WTC11 (cell line): ENCODE data around the gene NOC2L. TPM values are rescaled to one million over a fixed set of nuclear protein-coding genes. Genes with fewer than 3 reads are reported as not detected.

Experiments
- ATAC-seq: fragments of 200-7000 bp; cut with Tn5 transposase; 2 replicates; pipeline ENCODE4 v1.10.0; 2021; ENCODE audit warnings: mild to moderate bottlenecking, moderate library complexity
- CTCF ChIA-PET: fragments of 300-600 bp; sonication (Branson Sonifier 250); formaldehyde crosslinking; loops from one replicate; lab custom pipeline; 2021; ENCODE audit warnings: antibody characterized with exemption; lab: Charles Lee
- POLR2A ChIA-PET: fragments of 350-600 bp; sonication (Branson Sonifier 250); formaldehyde crosslinking; loops from one replicate; lab custom pipeline; 2021; ENCODE audit warnings: antibody characterized with exemption; lab: Charles Lee
- DNase-seq: peaks from one replicate; pipeline ENCODE4 v3.0.0; 2021; ENCODE audit warnings: low spot score
- H3K27ac Mint-ChIP-seq: 2 replicates; pipeline ENCODE4 v1.8.0; 2021; ENCODE audit warnings: mixed read lengths
- H3K27me3 Mint-ChIP-seq: 2 replicates; pipeline ENCODE4 v1.8.0; 2021; ENCODE audit warnings: low read depth, mild to moderate bottlenecking, moderate library complexity, mixed read lengths
- H3K36me3 Mint-ChIP-seq: 2 replicates; pipeline ENCODE4 v1.8.0; 2021; ENCODE audit warnings: mixed read lengths
- H3K4me1 Mint-ChIP-seq: 2 replicates; pipeline ENCODE4 v1.8.0; 2022; ENCODE audit warnings: mixed read lengths
- H3K4me3 Mint-ChIP-seq: 2 replicates; pipeline ENCODE4 v1.8.0; 2021; ENCODE audit warnings: mild to moderate bottlenecking, moderate library complexity, mixed read lengths
- H3K9me3 Mint-ChIP-seq: 2 replicates; pipeline ENCODE4 v1.8.0; 2021; ENCODE audit warnings: mixed read lengths
- EMX1 ChIP-seq: fragments of 250-450 bp; sonication (Bioruptor Pico); IDR thresholded peaks from 2 replicates; pipeline ENCODE4 v1.8.0; 2021; ENCODE audit warnings: mild to moderate bottlenecking
- FOXJ3 ChIP-seq: sonication (generic); formaldehyde crosslinking; IDR thresholded peaks from 2 replicates; pipeline ENCODE4 v1.9.0; 2021; ENCODE audit warnings: missing genetic modification reagents, mild to moderate bottlenecking, borderline replicate concordance
- FOXP1 ChIP-seq: sonication (generic); formaldehyde crosslinking; IDR thresholded peaks from 2 replicates; pipeline ENCODE4 v1.8.0; 2022; ENCODE audit warnings: missing genetic modification reagents, mild to moderate bottlenecking, moderate library complexity, borderline replicate concordance
- IRF2 ChIP-seq: sonication (generic); formaldehyde crosslinking; IDR thresholded peaks from 2 replicates; pipeline ENCODE4 v1.8.0; 2022; ENCODE audit warnings: low read depth, missing genetic modification reagents, borderline replicate concordance
- JUN ChIP-seq: sonication (generic); formaldehyde crosslinking; IDR thresholded peaks from 2 replicates; pipeline ENCODE4 v1.8.0; 2023; ENCODE audit warnings: mild to moderate bottlenecking, missing genetic modification reagents
- SMAD4 ChIP-seq: sonication (generic); formaldehyde crosslinking; IDR thresholded peaks from 2 replicates; pipeline ENCODE4 v1.8.0; 2022; ENCODE audit warnings: mild to moderate bottlenecking, missing genetic modification reagents
- SOX15 ChIP-seq: fragments of 250-450 bp; sonication (Bioruptor Pico); IDR thresholded peaks from 2 replicates; pipeline ENCODE4 v1.9.0; 2021; ENCODE audit warnings: mild to moderate bottlenecking
- TEAD1 ChIP-seq: sonication (generic); formaldehyde crosslinking; IDR thresholded peaks from 2 replicates; pipeline ENCODE4 v1.8.0; 2022; ENCODE audit warnings: mild to moderate bottlenecking, missing genetic modification reagents
- TEAD4 ChIP-seq: sonication (generic); formaldehyde crosslinking; IDR thresholded peaks from 2 replicates; pipeline ENCODE4 v1.8.0; 2022; ENCODE audit warnings: mild to moderate bottlenecking, missing genetic modification reagents
- ZBTB21 ChIP-seq: sonication (generic); formaldehyde crosslinking; IDR thresholded peaks from 2 replicates; pipeline ENCODE4 v1.8.1; 2023; ENCODE audit warnings: mild to moderate bottlenecking, missing genetic modification reagents, borderline replicate concordance
- ZNF232 ChIP-seq: sonication (generic); formaldehyde crosslinking; IDR thresholded peaks from 2 replicates; pipeline ENCODE4 v1.8.0; 2022; ENCODE audit warnings: mild to moderate bottlenecking, missing genetic modification reagents
- ZNF423 ChIP-seq: fragments of 250-450 bp; sonication (Bioruptor Pico); IDR thresholded peaks from 2 replicates; pipeline ENCODE4 v2.1.2; 2022; ENCODE audit warnings: mild to moderate bottlenecking, moderate library complexity
- ZNF671 ChIP-seq: fragments of 250-450 bp; sonication (Bioruptor Pico); IDR thresholded peaks from 2 replicates; pipeline ENCODE4 v1.8.0; 2021; ENCODE audit warnings: mild to moderate bottlenecking
- total RNA-seq: library from RNA; stranded (reverse); gene quantifications from 3 replicates; pipeline ENCODE4 v1.2.3, GENCODE V29; 2021
- TF ChIP-seq, protein P1 (sequence below): sonication (generic); formaldehyde crosslinking; IDR thresholded peaks from 2 replicates; pipeline ENCODE4 v1.8.1; 2023; ENCODE audit warnings: mild to moderate bottlenecking, moderate library complexity, missing genetic modification reagents
- TF ChIP-seq, protein P2 (sequence below): fragments of 250-450 bp; sonication (Bioruptor Pico); IDR thresholded peaks from 2 replicates; pipeline ENCODE4 v1.8.0; 2021; ENCODE audit warnings: mild to moderate bottlenecking
- TF ChIP-seq, protein P3 (sequence below): sonication (generic); formaldehyde crosslinking; IDR thresholded peaks from 2 replicates; pipeline ENCODE4 v1.8.0; 2023; ENCODE audit warnings: missing genetic modification reagents
- TF ChIP-seq, protein P4 (sequence below): sonication (generic); formaldehyde crosslinking; IDR thresholded peaks from 2 replicates; pipeline ENCODE4 v1.8.0; 2023; ENCODE audit warnings: mild to moderate bottlenecking, missing genetic modification reagents
- TF ChIP-seq, protein P5 (sequence below): fragments of 250-450 bp; sonication (Bioruptor Pico); IDR thresholded peaks from 2 replicates; pipeline ENCODE4 v1.9.0; 2021; ENCODE audit warnings: moderate library complexity, mild to moderate bottlenecking, inconsistent platforms, borderline replicate concordance
- TF ChIP-seq, protein P6 (sequence below): sonication (generic); formaldehyde crosslinking; IDR thresholded peaks from 2 replicates; pipeline ENCODE4 v1.8.0; 2023; ENCODE audit warnings: missing genetic modification reagents, mild to moderate bottlenecking, borderline replicate concordance
- TF ChIP-seq, protein P7 (sequence below): sonication (generic); formaldehyde crosslinking; IDR thresholded peaks from 2 replicates; pipeline ENCODE4 v1.8.0; 2022; ENCODE audit warnings: mild to moderate bottlenecking, missing genetic modification reagents

The NOC2L gene
- total RNA-seq, 1 experiment from 2014 or later: 182 TPM

DNA sequence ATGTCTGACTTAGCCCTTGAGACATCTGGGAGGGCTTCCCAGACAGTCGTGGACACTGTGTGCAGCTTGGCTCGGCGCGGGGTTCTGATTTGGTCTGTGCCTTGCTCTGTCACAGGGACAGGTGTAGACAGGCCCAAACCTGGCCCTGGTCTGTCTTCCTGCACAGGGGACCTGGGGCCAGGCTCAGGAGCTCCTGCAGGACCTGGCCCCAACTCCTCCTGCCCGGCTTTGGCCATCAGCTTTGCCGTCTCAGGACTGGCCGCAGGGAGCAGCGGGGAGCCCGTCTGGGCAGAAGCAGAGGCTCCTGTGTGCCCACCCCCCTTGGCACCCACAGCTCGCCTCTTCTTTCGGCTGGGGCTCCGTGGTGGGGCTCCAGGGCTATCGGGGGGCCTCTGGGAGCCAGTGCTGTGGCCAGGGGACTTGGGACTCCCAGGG, 21.1 kb upstream of the NOC2L start:
- POLR2A ChIA-PET: no interaction called here
- H3K4me1 Mint-ChIP-seq: peaks cover 4% of the 10 kb centered on the region
- TF ChIP-seq, protein P1, sequence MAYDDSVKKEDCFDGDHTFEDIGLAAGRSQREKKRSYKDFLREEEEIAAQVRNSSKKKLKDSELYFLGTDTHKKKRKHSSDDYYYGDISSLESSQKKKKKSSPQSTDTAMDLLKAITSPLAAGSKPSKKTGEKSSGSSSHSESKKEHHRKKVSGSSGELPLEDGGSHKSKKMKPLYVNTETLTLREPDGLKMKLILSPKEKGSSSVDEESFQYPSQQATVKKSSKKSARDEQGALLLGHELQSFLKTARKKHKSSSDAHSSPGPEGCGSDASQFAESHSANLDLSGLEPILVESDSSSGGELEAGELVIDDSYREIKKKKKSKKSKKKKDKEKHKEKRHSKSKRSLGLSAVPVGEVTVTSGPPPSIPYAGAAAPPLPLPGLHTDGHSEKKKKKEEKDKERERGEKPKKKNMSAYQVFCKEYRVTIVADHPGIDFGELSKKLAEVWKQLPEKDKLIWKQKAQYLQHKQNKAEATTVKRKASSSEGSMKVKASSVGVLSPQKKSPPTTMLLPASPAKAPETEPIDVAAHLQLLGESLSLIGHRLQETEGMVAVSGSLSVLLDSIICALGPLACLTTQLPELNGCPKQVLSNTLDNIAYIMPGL: no peak
- TF ChIP-seq JUN: no peak
- no peak for TF ChIP-seq SOX15 (CRISPR knock-in tag)
- no peak for TF ChIP-seq ZNF671 (CRISPR knock-in tag)
- TF ChIP-seq, protein P2, sequence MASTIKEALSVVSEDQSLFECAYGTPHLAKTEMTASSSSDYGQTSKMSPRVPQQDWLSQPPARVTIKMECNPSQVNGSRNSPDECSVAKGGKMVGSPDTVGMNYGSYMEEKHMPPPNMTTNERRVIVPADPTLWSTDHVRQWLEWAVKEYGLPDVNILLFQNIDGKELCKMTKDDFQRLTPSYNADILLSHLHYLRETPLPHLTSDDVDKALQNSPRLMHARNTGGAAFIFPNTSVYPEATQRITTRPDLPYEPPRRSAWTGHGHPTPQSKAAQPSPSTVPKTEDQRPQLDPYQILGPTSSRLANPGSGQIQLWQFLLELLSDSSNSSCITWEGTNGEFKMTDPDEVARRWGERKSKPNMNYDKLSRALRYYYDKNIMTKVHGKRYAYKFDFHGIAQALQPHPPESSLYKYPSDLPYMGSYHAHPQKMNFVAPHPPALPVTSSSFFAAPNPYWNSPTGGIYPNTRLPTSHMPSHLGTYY: no peak
- TF ChIP-seq ZBTB21 (CRISPR knock-in tag): no peak
- TF ChIP-seq, protein P3, sequence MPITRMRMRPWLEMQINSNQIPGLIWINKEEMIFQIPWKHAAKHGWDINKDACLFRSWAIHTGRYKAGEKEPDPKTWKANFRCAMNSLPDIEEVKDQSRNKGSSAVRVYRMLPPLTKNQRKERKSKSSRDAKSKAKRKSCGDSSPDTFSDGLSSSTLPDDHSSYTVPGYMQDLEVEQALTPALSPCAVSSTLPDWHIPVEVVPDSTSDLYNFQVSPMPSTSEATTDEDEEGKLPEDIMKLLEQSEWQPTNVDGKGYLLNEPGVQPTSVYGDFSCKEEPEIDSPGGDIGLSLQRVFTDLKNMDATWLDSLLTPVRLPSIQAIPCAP (CRISPR knock-in tag): no peak
- TF ChIP-seq TEAD4 (CRISPR knock-in tag): no peak
- TF ChIP-seq, protein P4, sequence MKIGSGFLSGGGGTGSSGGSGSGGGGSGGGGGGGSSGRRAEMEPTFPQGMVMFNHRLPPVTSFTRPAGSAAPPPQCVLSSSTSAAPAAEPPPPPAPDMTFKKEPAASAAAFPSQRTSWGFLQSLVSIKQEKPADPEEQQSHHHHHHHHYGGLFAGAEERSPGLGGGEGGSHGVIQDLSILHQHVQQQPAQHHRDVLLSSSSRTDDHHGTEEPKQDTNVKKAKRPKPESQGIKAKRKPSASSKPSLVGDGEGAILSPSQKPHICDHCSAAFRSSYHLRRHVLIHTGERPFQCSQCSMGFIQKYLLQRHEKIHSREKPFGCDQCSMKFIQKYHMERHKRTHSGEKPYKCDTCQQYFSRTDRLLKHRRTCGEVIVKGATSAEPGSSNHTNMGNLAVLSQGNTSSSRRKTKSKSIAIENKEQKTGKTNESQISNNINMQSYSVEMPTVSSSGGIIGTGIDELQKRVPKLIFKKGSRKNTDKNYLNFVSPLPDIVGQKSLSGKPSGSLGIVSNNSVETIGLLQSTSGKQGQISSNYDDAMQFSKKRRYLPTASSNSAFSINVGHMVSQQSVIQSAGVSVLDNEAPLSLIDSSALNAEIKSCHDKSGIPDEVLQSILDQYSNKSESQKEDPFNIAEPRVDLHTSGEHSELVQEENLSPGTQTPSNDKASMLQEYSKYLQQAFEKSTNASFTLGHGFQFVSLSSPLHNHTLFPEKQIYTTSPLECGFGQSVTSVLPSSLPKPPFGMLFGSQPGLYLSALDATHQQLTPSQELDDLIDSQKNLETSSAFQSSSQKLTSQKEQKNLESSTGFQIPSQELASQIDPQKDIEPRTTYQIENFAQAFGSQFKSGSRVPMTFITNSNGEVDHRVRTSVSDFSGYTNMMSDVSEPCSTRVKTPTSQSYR (CRISPR knock-in tag): no peak
- TF ChIP-seq, protein P5, sequence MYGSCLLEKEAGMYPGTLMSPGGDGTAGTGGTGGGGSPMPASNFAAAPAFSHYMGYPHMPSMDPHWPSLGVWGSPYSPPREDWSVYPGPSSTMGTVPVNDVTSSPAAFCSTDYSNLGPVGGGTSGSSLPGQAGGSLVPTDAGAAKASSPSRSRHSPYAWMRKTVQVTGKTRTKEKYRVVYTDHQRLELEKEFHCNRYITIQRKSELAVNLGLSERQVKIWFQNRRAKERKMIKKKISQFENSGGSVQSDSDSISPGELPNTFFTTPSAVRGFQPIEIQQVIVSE (CRISPR knock-in tag): no peak
- no peak for TF ChIP-seq FOXJ3
- TF ChIP-seq, protein P6, sequence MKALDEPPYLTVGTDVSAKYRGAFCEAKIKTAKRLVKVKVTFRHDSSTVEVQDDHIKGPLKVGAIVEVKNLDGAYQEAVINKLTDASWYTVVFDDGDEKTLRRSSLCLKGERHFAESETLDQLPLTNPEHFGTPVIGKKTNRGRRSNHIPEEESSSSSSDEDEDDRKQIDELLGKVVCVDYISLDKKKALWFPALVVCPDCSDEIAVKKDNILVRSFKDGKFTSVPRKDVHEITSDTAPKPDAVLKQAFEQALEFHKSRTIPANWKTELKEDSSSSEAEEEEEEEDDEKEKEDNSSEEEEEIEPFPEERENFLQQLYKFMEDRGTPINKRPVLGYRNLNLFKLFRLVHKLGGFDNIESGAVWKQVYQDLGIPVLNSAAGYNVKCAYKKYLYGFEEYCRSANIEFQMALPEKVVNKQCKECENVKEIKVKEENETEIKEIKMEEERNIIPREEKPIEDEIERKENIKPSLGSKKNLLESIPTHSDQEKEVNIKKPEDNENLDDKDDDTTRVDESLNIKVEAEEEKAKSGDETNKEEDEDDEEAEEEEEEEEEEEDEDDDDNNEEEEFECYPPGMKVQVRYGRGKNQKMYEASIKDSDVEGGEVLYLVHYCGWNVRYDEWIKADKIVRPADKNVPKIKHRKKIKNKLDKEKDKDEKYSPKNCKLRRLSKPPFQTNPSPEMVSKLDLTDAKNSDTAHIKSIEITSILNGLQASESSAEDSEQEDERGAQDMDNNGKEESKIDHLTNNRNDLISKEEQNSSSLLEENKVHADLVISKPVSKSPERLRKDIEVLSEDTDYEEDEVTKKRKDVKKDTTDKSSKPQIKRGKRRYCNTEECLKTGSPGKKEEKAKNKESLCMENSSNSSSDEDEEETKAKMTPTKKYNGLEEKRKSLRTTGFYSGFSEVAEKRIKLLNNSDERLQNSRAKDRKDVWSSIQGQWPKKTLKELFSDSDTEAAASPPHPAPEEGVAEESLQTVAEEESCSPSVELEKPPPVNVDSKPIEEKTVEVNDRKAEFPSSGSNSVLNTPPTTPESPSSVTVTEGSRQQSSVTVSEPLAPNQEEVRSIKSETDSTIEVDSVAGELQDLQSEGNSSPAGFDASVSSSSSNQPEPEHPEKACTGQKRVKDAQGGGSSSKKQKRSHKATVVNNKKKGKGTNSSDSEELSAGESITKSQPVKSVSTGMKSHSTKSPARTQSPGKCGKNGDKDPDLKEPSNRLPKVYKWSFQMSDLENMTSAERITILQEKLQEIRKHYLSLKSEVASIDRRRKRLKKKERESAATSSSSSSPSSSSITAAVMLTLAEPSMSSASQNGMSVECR (CRISPR knock-in tag): no peak
- H3K27me3 Mint-ChIP-seq: peaks cover 28% of the 10 kb centered on the region
- DNase-seq (no peak), ATAC-seq (no peak)
- peaks cover 3% of the 10 kb centered on the region for H3K9me3 Mint-ChIP-seq
- no peak overlapping the region for H3K27ac Mint-ChIP-seq
- CTCF ChIA-PET: interaction anchor here (1.2 to 6.3 kb wide), 5 partner anchors 21 to 84 kb away, joined by 3 to 47 read pairs (median 4); partner anchors contain the start of gene HES4
- no peak overlapping the region for H3K4me3 Mint-ChIP-seq
- peaks cover 3% of the 10 kb centered on the region; the same call in 1 of the 2 replicates for H3K36me3 Mint-ChIP-seq

DNA sequence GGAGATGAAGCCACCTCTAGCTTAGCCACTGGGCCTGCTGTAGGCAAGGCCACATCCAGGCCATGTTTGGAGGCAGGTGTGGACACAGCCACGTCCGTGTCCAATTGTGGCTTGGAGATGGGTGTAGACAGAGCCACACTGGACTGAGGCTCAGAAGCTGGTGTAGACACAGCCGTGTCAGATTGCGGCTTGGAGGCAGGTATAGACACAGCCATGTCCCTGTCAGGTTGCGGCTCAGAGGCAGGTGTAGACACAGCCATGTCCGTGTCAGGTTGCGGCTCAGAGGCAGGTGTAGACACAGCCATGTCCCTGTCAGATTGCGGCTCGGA, 20.7 kb upstream of the NOC2L start:
- Mint-ChIP-seq H3K4me1 (peaks cover 4% of the 10 kb centered on the region), H3K27me3 (peaks cover 27% of the 10 kb centered on the region), H3K36me3 (peaks cover 3% of the 10 kb centered on the region; the same call in 1 of the 2 replicates), H3K27ac (no peak overlapping the region), H3K4me3 (no peak overlapping the region), H3K9me3 (peaks cover 3% of the 10 kb centered on the region)
- POLR2A ChIA-PET: no interaction called here
- CTCF ChIA-PET: interaction anchor here (1.1 to 2.5 kb wide), 3 partner anchors 22 to 84 kb away, joined by 4 to 12 read pairs (median 4); no protein-coding TSS in a partner anchor
- ATAC-seq (no peak), DNase-seq (no peak)
- TF ChIP-seq EMX1 (CRISPR knock-in tag) (no peak), IRF2 (CRISPR knock-in tag) (no peak), TEAD1 (no peak), ZNF232 (CRISPR knock-in tag) (no peak), ZNF423 (CRISPR knock-in tag) (no peak), TEAD4 (CRISPR knock-in tag) (no peak), SMAD4 (CRISPR knock-in tag) (no peak), FOXP1 (CRISPR knock-in tag) (no peak)
- TF ChIP-seq, protein P1: no peak
- TF ChIP-seq, protein P7, sequence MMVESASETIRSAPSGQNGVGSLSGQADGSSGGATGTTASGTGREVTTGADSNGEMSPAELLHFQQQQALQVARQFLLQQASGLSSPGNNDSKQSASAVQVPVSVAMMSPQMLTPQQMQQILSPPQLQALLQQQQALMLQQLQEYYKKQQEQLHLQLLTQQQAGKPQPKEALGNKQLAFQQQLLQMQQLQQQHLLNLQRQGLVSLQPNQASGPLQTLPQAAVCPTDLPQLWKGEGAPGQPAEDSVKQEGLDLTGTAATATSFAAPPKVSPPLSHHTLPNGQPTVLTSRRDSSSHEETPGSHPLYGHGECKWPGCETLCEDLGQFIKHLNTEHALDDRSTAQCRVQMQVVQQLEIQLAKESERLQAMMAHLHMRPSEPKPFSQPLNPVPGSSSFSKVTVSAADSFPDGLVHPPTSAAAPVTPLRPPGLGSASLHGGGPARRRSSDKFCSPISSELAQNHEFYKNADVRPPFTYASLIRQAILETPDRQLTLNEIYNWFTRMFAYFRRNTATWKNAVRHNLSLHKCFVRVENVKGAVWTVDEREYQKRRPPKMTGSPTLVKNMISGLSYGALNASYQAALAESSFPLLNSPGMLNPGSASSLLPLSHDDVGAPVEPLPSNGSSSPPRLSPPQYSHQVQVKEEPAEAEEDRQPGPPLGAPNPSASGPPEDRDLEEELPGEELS (CRISPR knock-in tag): no peak
